ENCODE data around the gene NOS1AP. TPM values are rescaled to one million over a fixed set of nuclear protein-coding genes. Genes with fewer than 3 reads are reported as not detected.
"Not testable (repeated sequence)": the region's sequence is repeated elsewhere in the genome, so short reads cannot be mapped to it uniquely, and the experiment has no call there.

Gene NOS1AP
- total RNA-seq, 2 donors from 2014 or later, result 1.8 to 2.8 TPM

- DNase-seq, result no peak
- intact Hi-C loops (cut with DNase I), result no loop called here
- ATAC-seq, result no peak
Observed at GRCh38 chr1:162145966-162146696, 76.6 kb downstream of the NOS1AP start.

DNA sequence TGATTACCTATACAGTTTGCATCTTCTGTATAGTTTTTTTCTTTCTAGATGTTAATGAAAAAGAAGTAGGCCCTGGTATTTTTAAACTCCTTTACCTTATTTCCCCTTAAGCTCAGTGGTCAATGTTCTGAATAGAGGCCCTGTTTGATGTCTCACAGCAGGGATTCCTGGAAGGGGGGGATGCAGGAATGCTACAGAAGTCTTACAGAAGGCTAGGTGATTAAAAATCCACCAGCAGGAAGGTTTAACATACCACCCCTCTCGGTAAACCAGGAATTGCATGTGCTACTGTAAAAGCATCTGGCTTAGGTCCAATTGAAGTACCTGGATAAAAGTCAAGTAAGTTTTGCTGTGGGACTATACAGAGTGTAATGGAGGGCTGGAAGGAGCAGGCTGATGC lies 78.3 kb downstream of the NOS1AP start:
- intact Hi-C loops (cut with DNase I), result no loop called here
- DNase-seq (no peak), ATAC-seq (no peak)

DNA sequence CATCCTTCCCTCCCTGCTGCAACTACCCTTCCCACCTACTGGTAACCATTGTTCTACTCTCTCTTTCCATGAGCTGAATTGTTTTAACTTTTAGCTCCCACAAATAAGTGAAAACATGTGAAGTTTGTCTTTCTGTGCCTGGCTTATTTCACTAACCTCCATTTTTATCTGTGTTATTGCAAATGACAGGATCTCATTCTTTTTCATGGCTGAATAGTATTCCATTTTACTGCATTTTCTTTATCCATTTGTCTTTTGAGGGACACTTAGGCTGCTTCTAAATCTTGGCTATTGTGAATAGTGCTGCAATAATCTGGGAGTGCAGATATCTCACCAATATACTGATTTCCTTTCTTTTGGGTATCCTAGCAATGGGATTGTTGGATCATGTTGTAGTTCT lies 80.6 kb downstream of the NOS1AP start:
- DNase-seq (no peak), ATAC-seq (no peak)
- intact Hi-C loops (cut with DNase I), result no loop called here

GRCh38 chr1:162151900-162152829 lies 82.7 kb downstream of the NOS1AP start:
- intact Hi-C loops (cut with DNase I), result no loop called here
- no peak for DNase-seq
- peak in 1 of 2 donors; percentile 15 for ATAC-seq

GRCh38 chr1:162153374-162153773 lies 83.9 kb downstream of the NOS1AP start:
- DNase-seq (no peak), ATAC-seq (no peak)
- intact Hi-C loops (cut with DNase I), result no loop called here

DNA sequence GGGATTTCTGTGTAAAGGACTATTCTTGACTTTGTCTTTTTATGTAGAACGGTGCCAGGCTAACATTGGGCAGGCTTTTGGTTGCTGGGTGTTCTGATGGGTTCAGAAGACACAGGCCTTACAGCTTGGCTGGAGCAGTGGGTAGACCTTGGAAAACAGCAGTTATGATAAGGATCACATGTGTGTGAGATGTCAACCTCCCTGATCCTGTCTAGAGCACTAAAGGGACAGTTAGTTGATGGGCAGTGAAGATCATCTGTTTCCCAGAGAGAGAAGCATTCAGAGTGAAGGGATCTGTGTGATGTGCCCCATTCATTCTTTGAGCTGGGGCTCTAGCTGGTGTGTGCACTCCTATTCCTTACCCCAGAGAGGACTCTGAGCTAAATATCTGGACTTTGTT lies 88.0 kb downstream of the NOS1AP start:
- DNase-seq, result no peak
- intact Hi-C loops (cut with DNase I), result no loop called here
- ATAC-seq, result no peak

- intact Hi-C loops (cut with DNase I), result no loop called here
- no peak for DNase-seq
- no peak for ATAC-seq
Observed at GRCh38 chr1:162158624-162159271, 89.3 kb downstream of the NOS1AP start.

GRCh38 chr1:162159515-162159914 lies 90.0 kb downstream of the NOS1AP start:
- no peak for ATAC-seq
- intact Hi-C loops (cut with DNase I), result no loop called here
- DNase-seq, result no peak

DNA sequence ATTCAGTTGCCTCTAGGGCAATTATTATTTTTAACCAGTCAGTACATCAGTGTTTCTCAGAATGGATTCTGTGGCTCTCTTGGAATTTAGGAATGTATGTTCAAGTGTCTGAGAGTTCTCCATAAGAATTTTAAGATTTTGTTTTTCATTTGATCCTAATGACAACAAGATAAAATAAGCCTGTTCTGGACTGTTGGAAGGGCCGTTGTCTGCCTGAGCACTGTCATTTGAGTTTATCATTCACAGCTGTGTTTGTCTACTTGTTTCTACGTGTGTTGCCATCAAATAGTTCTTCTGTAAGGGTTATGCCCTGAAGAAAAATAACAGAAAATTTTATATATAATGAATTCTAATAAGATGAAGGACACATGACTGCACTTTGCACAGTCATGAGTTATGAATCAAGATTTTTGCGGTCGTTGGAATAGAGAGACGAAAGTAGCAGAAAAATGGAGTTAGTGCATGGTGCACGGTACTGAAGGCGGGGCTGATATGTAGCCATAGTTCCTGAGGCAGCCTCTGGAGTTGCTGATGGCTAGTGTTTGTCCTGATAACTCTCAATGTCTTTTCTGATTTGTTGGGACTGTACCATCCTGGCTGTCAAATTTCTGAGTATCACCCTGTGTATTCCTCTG lies 92.5 kb downstream of the NOS1AP start:
- intact Hi-C loops (cut with DNase I), result no loop called here

GRCh38 chr1:162165528-162165927 lies 96.0 kb downstream of the NOS1AP start:
- intact Hi-C loops (cut with DNase I), result no loop called here
- DNase-seq (no peak), ATAC-seq (no peak)

More for the DNA sequence above, 92.5 kb downstream of the NOS1AP start:
- ATAC-seq (no peak), DNase-seq (no peak)

DNA sequence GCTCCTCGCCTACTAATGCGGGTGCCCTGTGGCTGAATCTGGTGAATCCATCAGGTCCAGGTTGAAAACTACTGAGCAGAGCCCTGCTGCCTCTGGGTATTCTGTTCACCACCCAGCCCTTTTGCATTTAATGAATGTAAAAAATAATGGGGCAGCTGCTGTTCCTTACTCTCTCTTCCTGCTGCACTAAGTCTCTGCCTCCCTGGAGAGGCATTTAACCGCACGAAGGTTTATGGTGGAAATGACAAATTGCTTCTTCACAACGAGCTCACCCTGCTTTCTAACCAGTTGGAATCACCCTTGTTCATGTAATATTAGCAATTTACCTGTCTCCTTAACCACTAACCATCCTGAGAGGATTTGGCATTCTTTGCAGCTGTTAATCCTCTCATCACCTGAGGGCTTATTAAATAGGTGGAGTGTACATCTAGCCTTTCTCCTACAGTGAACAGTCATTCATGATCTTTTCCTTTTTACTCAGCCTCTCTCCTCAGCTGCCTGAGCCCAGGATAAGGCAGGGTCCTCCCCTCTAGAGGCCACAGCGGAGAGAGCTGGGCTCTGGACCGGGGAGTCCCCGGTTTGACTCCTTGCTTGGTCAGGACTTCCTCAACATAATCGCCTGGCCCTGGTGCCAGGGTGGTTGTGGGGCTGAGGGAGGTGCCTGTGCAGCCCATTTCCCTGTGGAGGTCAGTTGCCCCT lies 97.6 kb downstream of the NOS1AP start:
- intact Hi-C loops (cut with DNase I), result no loop called here
- no peak for DNase-seq
- ATAC-seq, result no peak

- ATAC-seq (peak; percentile 27 to 41), DNase-seq (no peak)
- intact Hi-C loops (cut with DNase I), result no loop called here
Observed at GRCh38 chr1:162168261-162168660, 98.8 kb downstream of the NOS1AP start.

DNA sequence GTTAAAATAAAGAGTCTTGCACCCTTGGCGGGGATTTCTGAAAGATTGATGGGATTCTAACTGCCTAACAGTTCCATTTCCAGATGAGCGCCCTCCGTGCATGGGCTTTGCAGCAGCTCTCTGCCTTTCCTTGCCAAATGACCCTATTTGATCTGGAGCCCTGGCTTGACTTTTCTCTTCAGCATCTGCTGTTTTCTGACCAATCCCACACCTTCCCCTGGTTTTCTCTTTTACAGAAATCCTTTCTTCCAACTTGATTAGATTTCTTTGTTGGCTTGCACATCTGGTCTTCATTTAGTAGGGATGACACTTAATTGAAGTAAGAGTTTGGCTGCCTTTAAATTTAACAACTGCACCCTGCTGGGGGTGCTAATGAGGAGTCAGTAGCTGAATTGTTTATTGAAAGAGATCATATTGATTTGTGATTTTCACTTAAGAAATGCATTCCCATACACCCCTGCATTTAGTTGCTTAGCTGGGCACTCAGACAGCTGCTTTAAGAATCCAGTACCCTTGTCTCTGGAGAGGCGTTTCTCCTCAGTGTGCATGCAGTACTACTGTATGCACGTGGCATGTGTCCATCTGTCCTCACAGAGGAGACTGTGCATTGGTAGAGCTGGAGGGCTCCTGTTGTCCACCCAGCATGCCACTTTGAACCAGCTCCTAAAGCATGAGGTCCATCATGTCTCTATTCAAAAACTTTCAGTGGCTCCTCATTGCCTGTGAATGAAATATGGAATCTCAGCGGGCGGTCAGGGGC lies 99.7 kb downstream of the NOS1AP start:
- intact Hi-C loops (cut with DNase I), result no loop called here
- no peak for DNase-seq
- ATAC-seq, result no peak

GRCh38 chr1:162171111-162171510 lies 101.6 kb downstream of the NOS1AP start:
- DNase-seq (no peak), ATAC-seq (no peak)
- intact Hi-C loops (cut with DNase I), result no loop called here

- intact Hi-C loops (cut with DNase I), result no loop called here
- DNase-seq (no peak), ATAC-seq (no peak)
Observed at GRCh38 chr1:162172311-162173102, 103.0 kb downstream of the NOS1AP start.

GRCh38 chr1:162173607-162174006 lies 104.1 kb downstream of the NOS1AP start:
- ATAC-seq; DNase-seq; intact Hi-C loops (cut with DNase I): not testable (repeated sequence)

DNA sequence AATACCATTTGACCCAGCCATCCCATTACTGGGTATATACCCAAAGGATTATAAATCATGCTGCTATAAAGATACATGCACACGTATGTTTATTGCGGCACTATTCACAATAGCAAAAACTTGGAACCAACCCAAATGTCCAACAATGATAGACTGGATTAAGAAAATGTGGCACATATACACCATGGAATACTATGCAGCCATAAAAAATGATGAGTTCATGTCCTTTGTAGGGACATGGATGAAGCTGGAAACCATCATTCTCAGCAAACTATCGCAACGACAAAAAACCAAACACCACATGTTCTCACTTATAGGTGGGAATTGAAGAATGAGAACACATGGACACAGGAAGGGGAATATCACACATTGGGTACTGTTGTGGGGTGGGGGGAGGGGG lies 104.5 kb downstream of the NOS1AP start:
- DNase-seq; ATAC-seq; intact Hi-C loops (cut with DNase I): not testable (repeated sequence)
